Activated CD8-positive, alpha-beta T cell treated with anti-CD3 and anti-CD28 coated beads, Interleukin-2, amount 10 ng/mL, durations not matched to agents 7 days and 5 days (primary cell): ENCODE results near the gene LRRC38. TPM values are rescaled to one million over a fixed set of nuclear protein-coding genes. Genes with fewer than 3 reads are reported as not detected.
"Not testable (repeated sequence)": the region's sequence is repeated elsewhere in the genome, so short reads cannot be mapped to it uniquely, and the experiment has no call there.

ENCODE experiments used
- ATAC-seq: fragments of 150-1000 bp; cut with Tn5 transposase; one replicate; pipeline ENCODE4 v1.10.0; 2021; ENCODE audit warnings: moderate library complexity
- CTCF ChIA-PET: fragments of 350-600 bp; sonication (Branson Sonifier 250); formaldehyde crosslinking; loops from one replicate; lab custom pipeline; 2021; ENCODE audit warnings: antibody characterized with exemption; lab: Charles Lee
- POLR2A ChIA-PET: fragments of 350-600 bp; sonication (Branson Sonifier 250); formaldehyde crosslinking; loops from one replicate; lab custom pipeline; 2021; ENCODE audit warnings: antibody characterized with exemption; lab: Charles Lee
- DNase-seq: peaks from one replicate; pipeline ENCODE4 v3.0.0-alpha.2; 2020
- H3K27ac Mint-ChIP-seq: one replicate; pipeline ENCODE4 v1.8.0; 2021; ENCODE audit warnings: mild to moderate bottlenecking, mixed read lengths
- H3K27me3 Mint-ChIP-seq: one replicate; pipeline ENCODE4 v1.8.0; 2021; ENCODE audit warnings: low read depth, mixed read lengths
- H3K36me3 Mint-ChIP-seq: one replicate; pipeline ENCODE4 v1.8.0; 2021; ENCODE audit warnings: low read depth, mixed read lengths
- H3K4me1 Mint-ChIP-seq: one replicate; pipeline ENCODE4 v1.8.0; 2021; ENCODE audit warnings: low read depth, mixed read lengths
- H3K4me3 Mint-ChIP-seq: one replicate; pipeline ENCODE4 v1.8.0; 2021; ENCODE audit warnings: mild to moderate bottlenecking, mixed read lengths
- H3K9me3 Mint-ChIP-seq: one replicate; pipeline ENCODE4 v1.8.0; 2022; ENCODE audit warnings: mixed read lengths; ENCODE audit not compliant: insufficient read depth
- total RNA-seq, 2 experiments: library from RNA; stranded (reverse); gene quantifications; one replicate each; pipeline ENCODE4 v1.2.3, GENCODE V29; 2021

LRRC38 gene
- total RNA-seq, 2 experiments from 2014 or later: not detected

DNA sequence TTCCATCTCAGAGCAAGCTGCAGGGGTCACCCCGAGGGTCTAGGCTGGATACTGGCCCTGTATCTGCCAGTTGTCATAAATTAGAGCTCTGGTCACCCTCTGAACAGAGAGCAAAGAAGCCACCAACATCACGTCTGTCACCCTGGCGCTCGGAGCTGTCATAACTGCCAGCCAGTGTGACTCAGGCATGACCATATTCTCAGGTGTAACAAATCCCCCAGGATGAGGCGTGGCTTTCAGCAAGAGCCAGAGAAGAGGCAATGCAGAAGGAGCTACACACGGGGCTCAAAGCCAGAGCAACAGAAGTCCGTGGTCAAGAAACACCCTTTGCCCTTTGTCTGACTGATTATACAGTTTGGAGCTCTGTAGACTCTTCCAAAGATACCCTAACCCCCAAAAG, 63.6 kb downstream of the LRRC38 start:
- DNase-seq: no peak
- Mint-ChIP-seq H3K27me3 (no peaks in the 10 kb centered on the region), H3K4me3 (no peak overlapping the region), H3K4me1 (no peaks in the 10 kb centered on the region), H3K27ac (no peak overlapping the region), H3K36me3 (no peaks in the 10 kb centered on the region), H3K9me3 (no peaks in the 10 kb centered on the region)
- ATAC-seq: no peak
- ChIA-PET POLR2A (no interaction called here), CTCF (no interaction called here)

DNA sequence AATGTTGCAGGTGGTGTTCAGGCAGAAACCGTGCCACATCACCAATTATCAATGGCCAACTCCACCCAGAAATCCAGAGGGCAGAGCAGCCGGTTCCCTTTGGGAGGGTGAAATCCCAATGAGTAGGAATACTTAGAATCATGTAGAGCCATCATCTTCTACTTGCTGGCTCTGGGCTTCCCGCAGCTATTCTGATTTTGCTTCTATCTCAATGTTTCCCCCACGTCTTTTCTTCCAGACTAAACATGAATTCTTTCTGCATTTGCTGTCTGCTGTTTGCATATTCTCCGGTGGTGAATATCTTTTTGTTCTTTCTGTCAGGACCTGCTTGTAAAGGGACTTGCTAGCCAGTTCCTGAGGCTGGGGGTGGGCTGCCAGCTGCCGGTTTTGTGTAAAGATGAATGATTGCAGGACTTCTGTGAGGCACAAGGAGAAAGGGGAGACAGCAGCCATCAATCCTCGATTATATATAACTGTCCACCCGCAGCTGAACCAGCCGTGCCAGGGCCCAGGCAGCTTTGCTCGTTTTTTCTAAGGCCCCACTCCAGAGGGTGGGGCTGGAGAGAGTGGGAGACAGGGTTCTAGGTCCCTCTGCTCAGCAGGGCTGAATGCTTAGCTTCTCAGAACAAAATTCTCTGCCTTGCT, 70.3 kb downstream of the LRRC38 start:
- H3K4me1 Mint-ChIP-seq: no peaks in the 10 kb centered on the region
- H3K9me3 Mint-ChIP-seq: no peaks in the 10 kb centered on the region
- no peaks in the 10 kb centered on the region for H3K36me3 Mint-ChIP-seq
- DNase-seq (no peak), ATAC-seq (no peak)
- ChIA-PET CTCF (no interaction called here), POLR2A (interaction anchor here (0.7 kb wide), 1 partner anchor 1667 kb away, joined by 3 read pairs; no protein-coding TSS in a partner anchor)
- H3K27ac Mint-ChIP-seq: no peak overlapping the region
- no peak overlapping the region for H3K4me3 Mint-ChIP-seq
- no peaks in the 10 kb centered on the region for H3K27me3 Mint-ChIP-seq

DNA sequence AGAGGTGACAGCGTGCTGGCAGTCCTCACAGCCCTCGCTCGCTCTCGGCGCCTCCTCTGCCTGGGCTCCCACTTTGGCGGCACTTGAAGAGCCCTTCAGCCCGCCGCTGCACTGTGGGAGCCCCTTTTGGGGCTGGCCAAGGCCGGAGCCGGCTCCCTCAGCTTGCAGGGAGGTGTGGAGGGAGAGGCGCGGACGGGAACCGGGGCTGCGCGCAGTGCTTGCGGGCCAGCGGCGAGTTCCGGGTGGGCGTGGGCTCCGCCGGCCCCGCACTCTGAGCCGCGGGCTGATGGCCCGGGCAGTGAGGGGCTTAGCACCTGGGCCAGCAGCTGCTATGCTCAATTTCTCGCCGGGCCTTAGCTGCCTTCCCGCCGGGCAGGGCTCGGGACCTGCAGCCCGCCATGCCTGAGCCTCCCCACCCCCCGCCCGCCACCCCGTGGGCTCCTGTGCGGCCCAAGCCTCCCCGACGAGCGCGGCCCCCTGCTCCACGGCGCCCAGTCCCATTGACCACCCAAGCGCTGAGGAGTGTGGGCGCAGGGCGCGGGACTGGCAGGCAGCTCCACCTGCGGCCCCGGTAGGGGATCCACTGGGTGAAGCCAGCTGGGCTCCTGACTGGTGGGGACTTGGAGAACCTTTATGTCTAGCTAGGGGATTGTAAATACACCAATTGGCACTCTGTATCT, 74.6 kb downstream of the LRRC38 start:
- H3K4me3 Mint-ChIP-seq, H3K27ac Mint-ChIP-seq, ATAC-seq, H3K4me1 Mint-ChIP-seq, POLR2A ChIA-PET, H3K27me3 Mint-ChIP-seq, H3K9me3 Mint-ChIP-seq, CTCF ChIA-PET, DNase-seq, H3K36me3 Mint-ChIP-seq: not testable (repeated sequence)

DNA sequence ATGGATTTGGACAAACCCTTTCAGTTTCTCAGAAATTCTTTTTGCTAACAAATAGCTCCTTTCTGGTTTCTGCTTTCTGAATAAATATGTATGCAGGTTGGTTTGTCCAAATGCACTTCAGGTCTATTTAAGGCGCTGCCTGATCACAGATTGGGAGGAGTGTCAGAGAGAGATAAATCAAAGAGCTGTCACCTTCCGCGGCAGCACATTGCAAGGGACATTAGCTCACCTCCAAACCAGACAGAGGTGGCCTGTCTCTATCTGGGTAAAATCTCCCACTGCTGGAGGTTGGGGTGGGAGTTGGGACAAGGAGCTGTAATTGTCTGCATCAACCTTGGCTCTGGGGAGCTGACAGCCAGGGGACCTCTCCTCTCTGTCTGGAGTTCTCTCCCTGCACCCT, 78.3 kb downstream of the LRRC38 start:
- ChIA-PET POLR2A (no interaction called here), CTCF (no interaction called here)
- Mint-ChIP-seq H3K27me3 (no peaks in the 10 kb centered on the region), H3K27ac (no peak overlapping the region), H3K4me3 (no peak overlapping the region), H3K4me1 (no peaks in the 10 kb centered on the region), H3K9me3 (no peaks in the 10 kb centered on the region), H3K36me3 (no peaks in the 10 kb centered on the region)
- no peak for ATAC-seq
- no peak for DNase-seq

- H3K27me3 Mint-ChIP-seq, H3K36me3 Mint-ChIP-seq, H3K4me3 Mint-ChIP-seq, H3K9me3 Mint-ChIP-seq, H3K4me1 Mint-ChIP-seq, H3K27ac Mint-ChIP-seq, POLR2A ChIA-PET, ATAC-seq, CTCF ChIA-PET, DNase-seq: not testable (repeated sequence)
These were observed 80.0 kb downstream of the LRRC38 start for GRCh38 chr1:13433694-13434358.

GRCh38 chr1:13432251-13432650, 81.6 kb downstream of the LRRC38 start:
- Mint-ChIP-seq H3K9me3 (no peaks in the 10 kb centered on the region), H3K4me1 (no peaks in the 10 kb centered on the region), H3K36me3 (no peaks in the 10 kb centered on the region), H3K4me3 (no peak overlapping the region), H3K27ac (no peak overlapping the region), H3K27me3 (no peaks in the 10 kb centered on the region)
- ChIA-PET POLR2A (no interaction called here), CTCF (no interaction called here)
- ATAC-seq: no peak
- no peak for DNase-seq

DNA sequence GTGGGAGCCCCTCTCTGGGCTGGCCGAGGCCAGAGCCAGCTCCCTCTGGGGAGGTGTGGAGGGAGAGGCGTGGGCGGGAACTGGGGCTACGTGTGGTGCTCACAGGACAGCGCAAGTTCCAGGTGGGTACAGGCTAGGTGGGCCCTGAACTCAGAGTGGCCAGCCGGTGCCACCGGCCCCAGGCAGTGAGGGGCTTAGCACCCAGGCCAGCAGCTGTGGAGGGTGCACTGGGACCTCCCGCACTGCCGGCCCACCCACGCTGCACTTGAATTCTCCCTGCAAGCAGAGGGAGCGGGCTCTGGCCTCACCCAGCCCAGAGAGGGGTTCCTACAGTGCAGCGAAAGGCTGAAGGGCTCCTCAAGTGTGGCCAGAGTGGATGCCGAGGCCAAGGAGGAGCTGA, 83.3 kb downstream of the LRRC38 start:
- H3K36me3 Mint-ChIP-seq: no peaks in the 10 kb centered on the region
- CTCF ChIA-PET: no interaction called here

More for the DNA sequence above, 83.3 kb downstream of the LRRC38 start:
- Mint-ChIP-seq H3K9me3 (no peaks in the 10 kb centered on the region), H3K27me3 (no peaks in the 10 kb centered on the region), H3K27ac (no peak overlapping the region), H3K4me3 (no peak overlapping the region), H3K4me1 (no peaks in the 10 kb centered on the region)
- no peak for ATAC-seq
- DNase-seq: no peak
- POLR2A ChIA-PET: no interaction called here

Other genes with a start within 250 kb of the LRRC38 start
- gene PRAMEF8, start 228.9 kb downstream of the LRRC38 start, total RNA-seq: not detected
- gene PRAMEF33, start 210.5 kb downstream of the LRRC38 start, total RNA-seq: not detected
- gene PRAMEF15, start 198.4 kb downstream of the LRRC38 start, total RNA-seq: not detected
- gene PRAMEF14, start 166.9 kb downstream of the LRRC38 start, total RNA-seq: not detected
- not detected for gene PRAMEF19, start 142.1 kb downstream of the LRRC38 start, total RNA-seq
- gene PRAMEF17, start 124.4 kb downstream of the LRRC38 start, total RNA-seq: not detected
- not detected for gene PRAMEF20, start 103.6 kb downstream of the LRRC38 start, total RNA-seq
- not detected for gene PDPN, start 69.8 kb upstream of the LRRC38 start, total RNA-seq
- 10 to 100 TPM; 49.3 to 50.4 TPM for gene PRDM2, start 186.2 kb upstream of the LRRC38 start, total RNA-seq